Brain microvascular endothelial cell (primary cell): Measurements from ENCODE around the gene C1QTNF3.

Source experiments
- DNase-seq: peaks from one replicate; pipeline ENCODE4 v3.0.0-alpha.2; 2020
- H3K27ac ChIP-seq: fragments of 250-450 bp; sonication (Bioruptor Pico); 2 replicates; pipeline ENCODE4 v1.5.1; 2020; ENCODE audit warnings: mild to moderate bottlenecking, moderate library complexity
- H3K27me3 ChIP-seq: fragments of 250-450 bp; sonication (Bioruptor Pico); replicated peaks from 2 replicates; pipeline ENCODE4 v1.5.1; 2020; ENCODE audit warnings: mild to moderate bottlenecking
- H3K36me3 ChIP-seq: fragments of 250-450 bp; sonication (Bioruptor Pico); replicated peaks from 2 replicates; pipeline ENCODE4 v1.5.1; 2020; ENCODE audit warnings: mild to moderate bottlenecking
- H3K4me3 ChIP-seq: 2 replicates; pipeline ENCODE4 v1.5.1; 2011; ENCODE audit warnings: low read depth, mild to moderate bottlenecking, control low read depth, low read length, moderate library complexity
- in situ Hi-C: cut with HindIII; loops from 2 replicates; pipeline ENCODE4 v1.10.0; 2017; ENCODE audit warnings: low sequenced_read_pairs, low pct_ligation_motif_present
- TF ChIP-seq, protein P1 (sequence below): IDR thresholded peaks from 2 replicates; pipeline ENCODE4 v1.5.1; 2011; ENCODE audit warnings: low read depth, mild to moderate bottlenecking, moderate library complexity, low read length, control low read depth, inconsistent platforms; ENCODE audit errors: missing control alignments

The C1QTNF3 gene

DNA sequence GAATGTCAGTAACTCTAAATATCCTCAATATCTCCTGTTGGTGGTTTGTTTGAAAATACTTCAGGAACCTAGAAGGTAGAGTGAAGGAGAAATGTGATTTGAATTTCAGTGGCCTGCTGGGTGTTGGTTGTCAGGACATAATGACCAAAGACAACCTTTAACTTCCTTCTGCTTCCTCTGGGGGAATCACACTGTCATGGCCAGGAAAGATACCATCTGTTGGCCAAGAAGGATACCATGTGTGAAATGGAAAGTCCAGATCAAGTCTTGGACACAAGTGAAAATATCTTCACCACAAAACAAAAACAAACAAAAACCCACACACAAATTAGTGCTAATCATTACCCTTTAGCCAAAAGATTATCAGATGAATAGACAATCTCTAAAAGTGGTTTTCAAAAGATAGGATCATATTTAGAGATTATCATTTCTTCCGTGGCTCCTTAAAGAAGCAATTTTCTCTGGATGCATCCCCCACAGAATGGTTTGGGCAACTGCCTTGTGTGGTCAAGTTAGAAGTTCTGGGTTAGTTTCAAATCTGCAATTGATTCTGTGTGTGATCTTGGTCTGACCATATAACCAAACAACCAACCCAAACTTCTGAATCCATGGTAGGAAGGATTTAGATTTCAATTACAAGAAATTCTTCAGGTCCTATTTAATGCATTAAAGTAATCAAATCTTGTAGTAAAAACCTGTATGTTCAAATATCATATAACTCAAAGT, 1.6 kb downstream of the C1QTNF3 start:
- in situ Hi-C loops, result no loop called here
- Histone ChIP-seq H3K27ac (no peak overlapping the region), H3K4me3 (no peak overlapping the region), H3K36me3 (no peaks in the 10 kb centered on the region), H3K27me3 (no peaks in the 10 kb centered on the region)
- DNase-seq, result no peak
- TF ChIP-seq, protein P1, sequence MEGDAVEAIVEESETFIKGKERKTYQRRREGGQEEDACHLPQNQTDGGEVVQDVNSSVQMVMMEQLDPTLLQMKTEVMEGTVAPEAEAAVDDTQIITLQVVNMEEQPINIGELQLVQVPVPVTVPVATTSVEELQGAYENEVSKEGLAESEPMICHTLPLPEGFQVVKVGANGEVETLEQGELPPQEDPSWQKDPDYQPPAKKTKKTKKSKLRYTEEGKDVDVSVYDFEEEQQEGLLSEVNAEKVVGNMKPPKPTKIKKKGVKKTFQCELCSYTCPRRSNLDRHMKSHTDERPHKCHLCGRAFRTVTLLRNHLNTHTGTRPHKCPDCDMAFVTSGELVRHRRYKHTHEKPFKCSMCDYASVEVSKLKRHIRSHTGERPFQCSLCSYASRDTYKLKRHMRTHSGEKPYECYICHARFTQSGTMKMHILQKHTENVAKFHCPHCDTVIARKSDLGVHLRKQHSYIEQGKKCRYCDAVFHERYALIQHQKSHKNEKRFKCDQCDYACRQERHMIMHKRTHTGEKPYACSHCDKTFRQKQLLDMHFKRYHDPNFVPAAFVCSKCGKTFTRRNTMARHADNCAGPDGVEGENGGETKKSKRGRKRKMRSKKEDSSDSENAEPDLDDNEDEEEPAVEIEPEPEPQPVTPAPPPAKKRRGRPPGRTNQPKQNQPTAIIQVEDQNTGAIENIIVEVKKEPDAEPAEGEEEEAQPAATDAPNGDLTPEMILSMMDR, result no peak

DNA sequence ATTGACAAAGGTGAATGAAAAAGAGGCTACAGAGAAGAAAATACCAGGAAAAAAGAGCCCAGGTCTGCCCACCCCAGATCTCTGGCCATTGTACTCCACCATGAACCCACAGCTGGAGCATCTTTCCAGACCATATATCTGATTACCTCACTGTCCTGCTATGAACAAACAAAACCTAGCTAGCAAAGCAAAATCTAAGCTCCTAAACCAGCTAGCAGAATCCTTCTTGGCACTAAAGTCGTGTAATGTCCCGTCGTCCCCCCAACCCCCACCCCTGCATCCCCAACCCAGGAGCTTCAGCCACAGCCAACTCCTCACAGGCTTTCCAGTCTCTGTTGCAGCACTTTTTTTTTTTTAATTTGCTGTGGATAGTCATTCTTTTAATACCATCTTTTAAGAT, 2.5 kb downstream of the C1QTNF3 start:
- H3K27ac ChIP-seq, result no peak overlapping the region

DNA sequence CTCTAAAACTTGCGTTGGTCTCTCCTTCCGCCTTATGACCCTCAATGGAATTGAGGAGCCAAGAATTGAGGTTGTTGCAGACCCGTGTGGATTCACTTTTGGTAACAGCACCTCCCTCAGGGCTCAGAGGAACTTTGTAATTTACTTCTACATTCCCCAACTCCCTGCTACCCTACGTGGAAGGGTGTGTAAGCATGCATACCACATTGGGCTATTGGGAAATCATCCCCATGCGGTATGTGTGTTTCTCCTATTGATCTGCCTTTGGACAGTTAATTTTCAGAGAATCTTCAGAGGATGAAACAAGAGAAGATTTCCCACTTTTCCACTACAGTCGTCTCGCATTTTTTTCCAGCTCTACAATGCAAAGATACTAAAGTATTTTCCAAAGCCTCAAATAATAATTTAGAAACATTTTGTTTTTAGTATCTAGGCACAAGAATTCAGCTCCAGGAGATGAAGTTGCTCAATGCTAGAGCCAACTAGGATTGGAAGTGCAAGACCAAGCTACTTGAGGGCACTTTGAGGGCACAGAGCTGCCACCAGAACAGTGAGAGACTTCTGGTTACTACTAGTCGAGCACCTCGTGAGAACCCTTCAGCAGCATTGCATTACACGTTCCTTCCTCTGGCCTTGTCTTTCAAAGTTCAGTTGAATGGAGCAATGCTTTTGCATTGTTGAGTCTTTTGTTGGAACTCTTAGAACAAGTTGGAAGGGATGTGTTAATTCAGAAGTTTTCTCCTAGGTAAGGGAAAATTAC, 3.4 kb downstream of the C1QTNF3 start:
- Histone ChIP-seq H3K27ac (no peak overlapping the region), H3K4me3 (no peak overlapping the region), H3K27me3 (no peaks in the 10 kb centered on the region), H3K36me3 (no peaks in the 10 kb centered on the region)
- in situ Hi-C loops, result no loop called here
- no peak for DNase-seq
- TF ChIP-seq, protein P1, result no peak

More for the DNA sequence above, 2.5 kb downstream of the C1QTNF3 start:
- no peak overlapping the region for H3K4me3 ChIP-seq
- in situ Hi-C loops, result no loop called here
- no peak for DNase-seq
- H3K36me3 ChIP-seq, result no peaks in the 10 kb centered on the region
- H3K27me3 ChIP-seq, result no peaks in the 10 kb centered on the region
- TF ChIP-seq, protein P1, result no peak

DNA sequence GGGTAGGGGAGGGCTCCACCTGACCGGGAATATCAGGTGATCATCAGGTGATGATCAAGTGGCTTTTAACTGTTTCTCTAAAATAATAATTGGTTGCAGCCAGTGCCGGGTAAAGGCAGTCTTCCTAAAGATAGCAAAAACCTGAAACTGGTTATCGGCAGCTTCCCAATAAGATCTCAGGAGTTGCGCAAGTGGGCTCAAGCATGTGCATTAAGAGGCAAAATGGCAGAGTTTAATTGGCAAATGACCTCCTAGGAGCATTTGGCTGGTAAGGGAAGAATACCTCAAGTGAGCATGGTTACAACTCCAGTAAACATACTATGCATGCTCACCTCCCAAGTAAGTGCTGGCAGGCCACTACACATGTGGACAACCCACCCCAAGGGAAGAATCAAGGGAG, 4.2 kb downstream of the C1QTNF3 start:
- TF ChIP-seq, protein P1, result no peak
- no peaks in the 10 kb centered on the region for H3K36me3 ChIP-seq
- no peak overlapping the region for H3K27ac ChIP-seq
- H3K4me3 ChIP-seq, result no peak overlapping the region
- no peak for DNase-seq
- no peaks in the 10 kb centered on the region for H3K27me3 ChIP-seq
- in situ Hi-C loops, result no loop called here

DNA sequence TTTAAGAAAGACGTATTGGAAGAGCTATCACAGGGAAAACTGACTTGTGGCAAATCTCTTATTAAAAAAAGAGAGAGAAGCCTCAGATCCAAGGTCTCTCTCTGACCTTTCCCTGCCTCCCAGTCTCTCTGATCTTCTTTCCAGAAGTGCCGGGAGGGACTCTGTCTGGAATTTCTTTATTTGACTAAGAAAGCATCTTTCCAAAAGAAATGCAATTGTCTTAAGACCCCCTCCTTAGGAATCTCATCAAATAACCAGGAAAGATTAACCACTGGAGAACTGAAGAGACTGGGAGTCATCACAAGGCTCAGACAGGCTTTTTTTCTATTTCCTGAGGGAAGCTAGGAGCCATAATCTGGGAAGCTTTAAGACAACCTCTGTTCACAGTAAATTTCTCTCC, 4.6 kb downstream of the C1QTNF3 start:
- DNase-seq, result no peak
- TF ChIP-seq, protein P1, result no peak
- Histone ChIP-seq H3K27me3 (no peaks in the 10 kb centered on the region), H3K36me3 (no peaks in the 10 kb centered on the region), H3K27ac (no peak overlapping the region), H3K4me3 (no peak overlapping the region)
- in situ Hi-C loops, result no loop called here
